Measurements from ENCODE around the gene MCIDAS.

Gene MCIDAS

GRCh38 chr5:55231029-55231918 is 4.2 kb upstream of the MCIDAS start:
- no peak for DNase-seq (ENCODE audit: low spot score)
- ChIA-PET CTCF (interaction anchor here (0.6 to 2.4 kb wide), 3 partner anchors 44 to 177 kb away, joined by 3 to 16 read pairs (median 3); no protein-coding TSS in a partner anchor), POLR2A (ENCODE audit: low non-redundant PET) (interaction anchor here (0.5 kb wide), 1 partner anchor 50 kb away, joined by 3 read pairs; no protein-coding TSS in a partner anchor)
- no peak for TF ChIP-seq CTCF (conservative IDR thresholded peaks at IDR 0.05; ENCODE audit: low read depth)
- H3K27ac ChIP-seq: peak overlapping the region; percentile 91; the same call in 1 of the 2 replicates

GRCh38 chr5:55230086-55230629 is 3.0 kb upstream of the MCIDAS start:
- ChIA-PET CTCF (no interaction called here), POLR2A (ENCODE audit: low non-redundant PET) (interaction anchor here (1.0 kb wide), 1 partner anchor 57 kb away, joined by 4 read pairs; the partner anchor contains the start of gene CDC20B)
- no peak for TF ChIP-seq CTCF (conservative IDR thresholded peaks at IDR 0.05; ENCODE audit: low read depth)
- H3K27ac ChIP-seq: no peak overlapping the region
- DNase-seq (ENCODE audit: low spot score): no peak

- ChIA-PET CTCF (interaction anchor here (0.5 to 1.0 kb wide), 4 partner anchors 9 to 77 kb away, joined by 3 to 4 read pairs (median 4); no protein-coding TSS in a partner anchor), POLR2A (ENCODE audit: low non-redundant PET) (no interaction called here)
- TF ChIP-seq CTCF (conservative IDR thresholded peaks at IDR 0.05; ENCODE audit: low read depth): no peak
- DNase-seq (ENCODE audit: low spot score): no peak
- H3K27ac ChIP-seq: peak overlapping the region; percentile 83
These were observed 732 bp upstream of the MCIDAS start for GRCh38 chr5:55227664-55228430.

- H3K27ac ChIP-seq: peak overlapping the region; percentile 83
- POLR2A ChIA-PET (ENCODE audit: low non-redundant PET): no interaction called here
- peak; percentile 93 for DNase-seq (ENCODE audit: low spot score)
- peak; percentile 93 for TF ChIP-seq CTCF (conservative IDR thresholded peaks at IDR 0.05; ENCODE audit: low read depth)
- CTCF ChIA-PET: interaction anchor here (0.6 to 2.0 kb wide), 16 partner anchors 8 to 559 kb away, joined by 3 to 9 read pairs (median 4); partner anchors contain the start of genes DHX29 and MTREX
These were observed 835 bp downstream of the MCIDAS start for GRCh38 chr5:55226027-55226933.

GRCh38 chr5:55225346-55225745 is 1.8 kb downstream of the MCIDAS start:
- POLR2A ChIA-PET (ENCODE audit: low non-redundant PET): no interaction called here
- no peak for DNase-seq (ENCODE audit: low spot score)
- no peak for TF ChIP-seq CTCF (conservative IDR thresholded peaks at IDR 0.05; ENCODE audit: low read depth)
- H3K27ac ChIP-seq: no peak overlapping the region
- CTCF ChIA-PET: interaction anchor here (0.5 to 2.0 kb wide), 4 partner anchors 9 to 52 kb away, joined by 3 to 9 read pairs (median 3); partner anchors contain the start of gene CDC20B

Measured in RWPE1 (cell line).